Osteoblast (primary cell): ENCODE data around the gene COL23A1. TPM values are rescaled to one million over a fixed set of nuclear protein-coding genes. Genes with fewer than 3 reads are reported as not detected.

Experiments
- DNase-seq: peaks from one replicate; pipeline ENCODE4 v3.0.0; 2011; ENCODE audit warnings: low spot score, mixed read lengths; ENCODE audit not compliant: insufficient read length; ENCODE audit errors: missing footprints
- H2AFZ ChIP-seq: 2 replicates; pipeline ENCODE4 v1.6.0; 2011; ENCODE audit warnings: mild to moderate bottlenecking, low read length
- H3K27ac ChIP-seq: 2 replicates; pipeline ENCODE4 v1.5.1; 2011; ENCODE audit warnings: mild to moderate bottlenecking, low read depth, low read length, moderate library complexity
- H3K27me3 ChIP-seq: 2 replicates; pipeline ENCODE4 v1.6.0; 2012; ENCODE audit warnings: mild to moderate bottlenecking, control low read depth, inconsistent platforms, low read length, moderate library complexity; ENCODE audit not compliant: insufficient read depth
- H3K36me3 ChIP-seq: 2 replicates; pipeline ENCODE4 v1.5.1; 2011; ENCODE audit warnings: mild to moderate bottlenecking, low read length, control low read depth, moderate library complexity; ENCODE audit not compliant: insufficient read depth
- H3K4me1 ChIP-seq: 2 replicates; pipeline ENCODE4 v1.5.1; 2011; ENCODE audit warnings: mild to moderate bottlenecking, low read length, control low read depth, moderate library complexity; ENCODE audit not compliant: insufficient read depth
- H3K4me2 ChIP-seq: 2 replicates; pipeline ENCODE4 v1.6.0; 2011; ENCODE audit warnings: mild to moderate bottlenecking, low read length; ENCODE audit not compliant: insufficient read depth
- H3K4me3 ChIP-seq: fragments of 200-600 bp; sonication (generic); 3 replicates; pipeline ENCODE4 v1.5.1; 2012; ENCODE audit warnings: mild to moderate bottlenecking, low read length, inconsistent platforms; ENCODE audit not compliant: insufficient read depth
- H3K79me2 ChIP-seq: 2 replicates; pipeline ENCODE4 v1.6.0; 2012; ENCODE audit warnings: mild to moderate bottlenecking, low read length, control low read depth, inconsistent platforms; ENCODE audit not compliant: insufficient read depth
- H3K9me3 ChIP-seq: 2 replicates; pipeline ENCODE4 v1.5.1; 2011; ENCODE audit warnings: low read depth, low read length, control low read depth
- H4K20me1 ChIP-seq: 2 replicates; pipeline ENCODE4 v1.6.0; 2012; ENCODE audit warnings: mild to moderate bottlenecking, low read length, control low read depth; ENCODE audit not compliant: insufficient read depth
- total RNA-seq: library from RNA; depleted of rRNA; stranded (reverse); fragments of >200 nt; gene quantifications from 2 replicates; pipeline ENCODE4 v1.2.3, GENCODE V29; 2012
- TF ChIP-seq, protein P1 (sequence below): IDR thresholded peaks from 2 replicates; pipeline ENCODE4 v1.5.1; 2011; ENCODE audit warnings: mild to moderate bottlenecking, low read depth, low read length, moderate library complexity; ENCODE audit errors: extremely low read depth

COL23A1 gene
- total RNA-seq, 1 donor, result under 0.01 TPM

DNA sequence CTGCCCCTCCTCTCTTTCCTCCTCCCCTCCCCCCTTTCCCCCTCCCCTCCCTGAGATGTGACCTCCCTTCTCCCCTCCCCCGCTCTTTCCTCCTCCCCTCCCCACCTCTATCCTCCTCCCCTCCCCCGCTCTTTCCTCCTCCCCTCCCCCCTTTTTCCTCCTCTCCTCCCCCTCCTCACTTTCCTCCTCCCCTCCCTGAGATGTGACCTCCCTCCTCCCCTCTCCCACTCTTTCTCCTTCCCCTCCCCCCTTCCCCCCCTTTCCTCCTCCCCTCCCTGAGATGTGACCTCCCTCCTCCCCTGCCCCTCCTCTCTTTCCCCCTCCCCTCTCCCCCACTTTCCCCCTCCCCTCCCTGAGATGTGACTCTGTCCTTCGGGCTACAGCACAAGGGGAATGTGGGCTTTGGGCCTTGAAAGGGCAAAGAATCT, 169.8 kb downstream of the COL23A1 start:
- DNase-seq, result peak; percentile 29
- Histone ChIP-seq H3K27ac (no peak overlapping the region), H3K4me1 (peaks cover 6% of the 10 kb centered on the region), H3K4me2 (no peak overlapping the region), H3K36me3 (no peaks in the 10 kb centered on the region), H3K9me3 (no peaks in the 10 kb centered on the region), H3K27me3 (peaks cover 4% of the 10 kb centered on the region), H2AFZ (no peak overlapping the region), H3K4me3 (no peak overlapping the region), H4K20me1 (no peaks in the 10 kb centered on the region), H3K79me2 (no peaks in the 10 kb centered on the region)
- TF ChIP-seq, protein P1, sequence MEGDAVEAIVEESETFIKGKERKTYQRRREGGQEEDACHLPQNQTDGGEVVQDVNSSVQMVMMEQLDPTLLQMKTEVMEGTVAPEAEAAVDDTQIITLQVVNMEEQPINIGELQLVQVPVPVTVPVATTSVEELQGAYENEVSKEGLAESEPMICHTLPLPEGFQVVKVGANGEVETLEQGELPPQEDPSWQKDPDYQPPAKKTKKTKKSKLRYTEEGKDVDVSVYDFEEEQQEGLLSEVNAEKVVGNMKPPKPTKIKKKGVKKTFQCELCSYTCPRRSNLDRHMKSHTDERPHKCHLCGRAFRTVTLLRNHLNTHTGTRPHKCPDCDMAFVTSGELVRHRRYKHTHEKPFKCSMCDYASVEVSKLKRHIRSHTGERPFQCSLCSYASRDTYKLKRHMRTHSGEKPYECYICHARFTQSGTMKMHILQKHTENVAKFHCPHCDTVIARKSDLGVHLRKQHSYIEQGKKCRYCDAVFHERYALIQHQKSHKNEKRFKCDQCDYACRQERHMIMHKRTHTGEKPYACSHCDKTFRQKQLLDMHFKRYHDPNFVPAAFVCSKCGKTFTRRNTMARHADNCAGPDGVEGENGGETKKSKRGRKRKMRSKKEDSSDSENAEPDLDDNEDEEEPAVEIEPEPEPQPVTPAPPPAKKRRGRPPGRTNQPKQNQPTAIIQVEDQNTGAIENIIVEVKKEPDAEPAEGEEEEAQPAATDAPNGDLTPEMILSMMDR, result no peak

DNA sequence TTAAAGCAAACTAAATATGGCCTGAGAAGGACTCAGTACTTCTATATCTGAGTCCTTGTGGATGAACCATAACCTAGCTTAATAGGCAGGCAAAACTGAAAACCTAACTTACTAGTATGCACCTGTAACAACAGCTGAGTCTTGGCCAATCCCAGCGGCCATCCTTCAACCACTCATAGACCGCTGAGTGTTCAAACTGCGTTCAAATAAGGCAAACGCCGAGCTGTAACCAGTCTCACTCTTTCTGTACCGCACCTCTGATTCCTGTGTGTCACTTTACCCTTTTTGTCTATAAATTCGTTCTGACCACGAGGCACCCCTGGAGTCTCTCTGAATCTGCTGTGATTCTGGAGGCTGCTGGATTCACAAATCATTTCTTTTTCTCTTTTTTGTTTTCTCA, 170.5 kb downstream of the COL23A1 start:
- no peak for DNase-seq
- Histone ChIP-seq H3K9me3 (no peaks in the 10 kb centered on the region), H3K79me2 (no peaks in the 10 kb centered on the region), H3K4me3 (no peak overlapping the region), H2AFZ (no peak overlapping the region), H3K27ac (no peak overlapping the region), H4K20me1 (no peaks in the 10 kb centered on the region), H3K4me1 (peaks cover 6% of the 10 kb centered on the region), H3K27me3 (peaks cover 4% of the 10 kb centered on the region), H3K36me3 (no peaks in the 10 kb centered on the region), H3K4me2 (no peak overlapping the region)
- TF ChIP-seq, protein P1, result no peak

DNA sequence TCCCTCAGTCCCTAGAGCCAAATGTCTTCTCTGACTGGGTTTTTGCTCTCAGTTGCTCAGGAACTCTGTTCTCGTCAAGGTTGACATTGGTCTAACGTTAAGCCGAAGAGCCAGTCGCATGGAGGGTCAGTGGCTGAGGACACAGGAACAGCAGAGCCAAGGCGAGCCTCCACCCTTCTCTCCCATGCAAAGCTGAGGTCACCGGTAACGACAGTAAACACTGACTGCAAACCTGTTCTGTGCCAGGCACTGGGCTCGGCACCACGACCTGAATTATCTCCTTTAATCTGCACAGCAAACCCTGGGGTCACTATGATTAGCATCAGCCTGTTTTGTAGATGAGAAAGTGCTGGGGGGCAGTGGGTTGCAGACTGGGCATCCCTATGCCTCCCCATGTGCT, 171.0 kb downstream of the COL23A1 start:
- Histone ChIP-seq H3K4me2 (no peak overlapping the region), H3K27me3 (peaks cover 4% of the 10 kb centered on the region), H3K4me3 (no peak overlapping the region), H2AFZ (no peak overlapping the region), H3K9me3 (no peaks in the 10 kb centered on the region), H3K4me1 (peaks cover 6% of the 10 kb centered on the region), H3K27ac (no peak overlapping the region), H3K36me3 (no peaks in the 10 kb centered on the region), H3K79me2 (no peaks in the 10 kb centered on the region), H4K20me1 (no peaks in the 10 kb centered on the region)
- TF ChIP-seq, protein P1, result no peak
- peak; percentile 36 for DNase-seq

DNA sequence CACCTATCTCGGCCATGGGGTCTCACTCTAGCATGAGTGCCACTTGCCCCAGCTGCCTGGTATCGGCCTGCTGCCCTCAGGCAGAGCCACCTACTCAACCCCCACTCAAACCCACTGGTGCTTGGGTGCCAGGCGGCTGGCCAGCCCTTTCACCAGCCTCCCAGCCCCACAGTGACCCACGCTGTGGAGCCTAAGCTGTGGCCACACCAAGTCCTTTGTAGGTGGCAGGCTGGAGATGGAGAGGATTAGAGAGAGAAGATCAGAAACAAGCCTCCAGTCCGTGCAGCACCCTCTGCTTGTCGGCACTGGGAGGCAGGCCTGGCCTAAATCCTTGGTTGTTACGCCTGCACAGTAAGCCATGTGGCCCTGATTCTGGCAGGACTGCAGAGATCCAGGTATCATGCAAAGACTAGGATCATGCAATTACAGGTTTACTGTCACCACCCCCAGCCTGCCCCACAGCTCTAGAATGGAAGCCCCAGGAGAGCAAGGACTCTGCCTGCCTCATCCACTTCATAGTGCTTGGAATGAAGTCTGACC, 171.7 kb downstream of the COL23A1 start:
- TF ChIP-seq, protein P1, result no peak
- Histone ChIP-seq H3K27ac (no peak overlapping the region), H3K4me3 (no peak overlapping the region), H4K20me1 (no peaks in the 10 kb centered on the region), H3K36me3 (no peaks in the 10 kb centered on the region), H3K27me3 (peaks cover 4% of the 10 kb centered on the region), H2AFZ (no peak overlapping the region), H3K4me2 (no peak overlapping the region), H3K4me1 (peaks cover 6% of the 10 kb centered on the region), H3K9me3 (no peaks in the 10 kb centered on the region), H3K79me2 (no peaks in the 10 kb centered on the region)
- DNase-seq, result peak; percentile 58
